NCI-H446 (cell line): ENCODE measurements around the gene SSR2.

Source experiments
- DNase-seq, 2 experiments: peaks; one replicate each; lab custom pipeline; 2025; lab: John Stamatoyannopoulos, UW

Gene SSR2

GRCh38 chr1:156020293-156021092 lies at the start of gene SSR2:
TSS of gene SSR2 (minus strand) at chr1:156020951. CDS start at chr1:156020167, 784 bp downstream.
- peak; percentile 94 to 96 for DNase-seq

- DNase-seq: peak; percentile 81 to 93
Observed at GRCh38 chr1:156070548-156070947, 49.8 kb upstream of the SSR2 start.

- DNase-seq: no peak
Observed at GRCh38 chr1:156069490-156070455, 49.0 kb upstream of the SSR2 start.

- no peak for DNase-seq
Observed at GRCh38 chr1:156067262-156067661, 46.5 kb upstream of the SSR2 start.

- no peak for DNase-seq
Observed at GRCh38 chr1:156065871-156066270, 45.1 kb upstream of the SSR2 start.

GRCh38 chr1:156065212-156065611 lies 44.5 kb upstream of the SSR2 start:
- DNase-seq: no peak

GRCh38 chr1:156064615-156065014 lies 43.9 kb upstream of the SSR2 start:
- no peak for DNase-seq

DNA sequence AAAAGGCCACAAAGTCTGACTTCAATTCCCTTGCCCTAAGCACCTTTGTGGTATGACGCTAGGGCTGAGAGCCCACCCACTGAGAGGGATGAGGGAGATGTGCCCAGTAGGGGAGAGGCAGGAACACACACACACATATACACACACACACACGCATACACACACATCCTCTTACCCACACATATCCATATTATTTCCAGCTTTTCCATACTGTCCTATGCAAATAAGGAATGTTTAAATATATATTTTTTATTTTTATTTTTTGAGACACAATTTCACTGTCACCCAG lies 43.2 kb upstream of the SSR2 start:
- DNase-seq: no peak

- no peak for DNase-seq
Observed at GRCh38 chr1:156062189-156062588, 41.4 kb upstream of the SSR2 start.

- DNase-seq: no peak
Observed at GRCh38 chr1:156060937-156061636, 40.3 kb upstream of the SSR2 start, which contains the start of gene RAB25. TSS of gene RAB25 (plus strand) at chr1:156061160. CDS start at chr1:156061401, 241 bp downstream.

- DNase-seq: no peak
Observed at GRCh38 chr1:156056326-156056849, 35.6 kb upstream of the SSR2 start.

DNA sequence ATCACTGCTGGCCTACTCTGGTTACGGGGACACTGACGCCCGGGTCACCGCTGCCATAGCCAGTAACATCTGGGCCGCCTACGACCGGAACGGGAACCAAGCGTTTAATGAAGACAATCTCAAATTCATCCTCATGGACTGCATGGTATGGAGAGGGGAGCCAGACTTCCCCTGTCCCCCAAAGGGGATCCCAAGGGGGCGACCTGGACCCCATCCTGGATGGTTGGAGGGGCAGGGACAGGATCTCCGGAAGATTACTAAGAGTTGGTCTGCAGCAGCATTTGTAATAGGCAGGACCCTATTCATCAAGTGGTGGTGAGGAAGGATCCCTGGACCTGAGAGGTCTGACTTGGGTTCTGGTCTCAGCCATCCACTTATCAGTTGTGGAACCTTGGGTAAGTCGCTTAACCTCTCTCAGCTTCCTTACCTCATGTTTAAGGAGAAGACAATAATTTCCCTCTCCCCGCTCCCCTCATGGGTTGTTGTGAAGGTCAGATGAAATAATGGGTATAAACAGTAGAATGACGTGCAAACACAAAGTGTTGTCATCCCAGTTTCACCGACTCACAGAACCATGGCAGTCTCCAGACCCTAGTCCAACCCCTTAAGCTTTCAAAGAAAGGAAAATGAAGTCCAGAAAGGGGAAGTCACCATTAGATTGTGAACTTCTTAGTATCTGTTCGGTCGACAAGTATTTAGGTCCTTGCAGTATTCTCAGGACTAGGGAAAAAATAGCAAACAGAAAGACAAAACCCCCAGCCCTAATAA lies 34.7 kb upstream of the SSR2 start:
- no peak for DNase-seq

GRCh38 chr1:156054500-156055280 lies 33.9 kb upstream of the SSR2 start, which contains the start of gene LAMTOR2:
TSS of gene LAMTOR2 (plus strand) at chr1:156054782. CDS start at chr1:156054890, 108 bp downstream.
- DNase-seq: peak; percentile 99

GRCh38 chr1:156053768-156054499 lies 33.2 kb upstream of the SSR2 start, which contains the start of gene UBQLN4:
TSS of gene UBQLN4 (minus strand) at chr1:156053798. CDS start at chr1:156053701, 97 bp downstream.
- DNase-seq: peak; percentile 87 to 94

- peak; percentile 53 to 73 for DNase-seq
Observed at GRCh38 chr1:156052862-156053767, 32.4 kb upstream of the SSR2 start.

DNA sequence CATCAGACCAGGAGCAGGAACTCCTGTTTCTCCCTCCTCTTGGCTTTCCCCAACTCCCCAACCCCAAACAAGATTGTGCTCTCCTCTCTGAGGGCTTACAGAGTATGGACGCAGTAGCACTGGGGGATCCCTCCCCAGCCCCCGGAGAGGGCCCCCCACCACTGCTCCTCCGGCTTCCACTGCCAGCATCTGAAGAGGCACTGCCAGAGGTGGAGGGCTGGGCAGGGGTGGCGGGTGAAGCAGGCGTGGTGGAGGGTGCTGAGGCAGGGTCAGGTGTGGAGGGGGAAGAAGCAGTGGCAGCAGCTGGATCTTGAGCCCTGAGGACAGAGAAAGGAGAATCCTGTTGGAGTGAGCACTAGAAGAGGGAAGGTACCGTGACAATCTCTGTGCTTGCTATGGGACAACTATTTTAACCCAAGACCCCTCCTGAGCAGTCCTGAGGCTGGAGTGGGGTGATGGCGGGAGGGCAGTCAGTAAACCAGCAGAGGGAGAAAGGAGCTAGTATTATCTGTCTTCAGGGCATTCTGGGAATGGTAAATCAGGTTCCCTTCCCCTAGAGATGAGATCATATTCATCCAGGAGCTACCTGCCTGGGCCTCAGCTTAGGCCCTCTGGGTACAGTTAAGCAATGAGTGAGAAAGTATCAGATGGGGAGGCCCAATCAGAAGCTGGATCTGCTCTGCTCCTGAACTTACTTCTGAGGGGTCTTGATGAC lies 30.4 kb upstream of the SSR2 start:
- DNase-seq: no peak

DNA sequence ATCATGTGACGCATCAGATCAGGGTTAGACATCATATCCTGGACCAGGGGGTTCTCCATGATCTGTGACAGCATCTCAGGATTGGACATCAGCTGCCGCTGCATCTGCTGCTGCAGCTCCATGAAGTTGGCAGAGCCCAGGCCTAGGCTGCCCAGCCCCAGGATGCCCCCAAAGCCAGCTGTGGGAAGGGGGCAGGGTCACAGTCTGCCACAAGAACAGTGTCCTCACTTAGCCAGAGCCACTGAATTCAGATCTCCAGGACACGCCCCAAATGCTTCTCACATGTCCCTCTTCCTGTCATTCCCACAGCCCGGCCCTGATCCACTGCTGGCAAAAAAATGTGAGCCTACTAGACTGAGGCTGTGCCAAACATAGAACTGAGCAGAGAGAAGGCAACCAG lies 29.6 kb upstream of the SSR2 start:
- no peak for DNase-seq
